Gastrocnemius medialis (tissue), 4 donors: ENCODE results near the gene UBE2S. TPM values are rescaled to one million over a fixed set of nuclear protein-coding genes. Genes with fewer than 3 reads are reported as not detected.

ENCODE experiments used
- ATAC-seq, 2 donors: fragments of 150-250 bp; one replicate each; pipeline ENCODE4 v1.9.1; 2016
- DNase-seq, 2 donors: peaks; one replicate each; pipeline ENCODE4 v3.0.0-alpha.2; 2019
- H3K27ac ChIP-seq, 4 donors: fragments of 200-600 bp; sonication (generic); 1 replicate in 1 of 4; 2 replicates in 3 of 4; pipeline ENCODE4 v1.5.1; 2016 to 2018; ENCODE audit warnings: mild to moderate bottlenecking in 2 of 4, moderate library complexity in 1 of 4
- H3K27me3 ChIP-seq, 3 donors: fragments of 200-600 bp; sonication (generic) in 2 of 3; 1 replicate in 1 of 3; 2 replicates in 2 of 3; pipeline versions ENCODE4 v1.5.1 to v1.6.0; 2016 to 2019; ENCODE audit warnings: mild to moderate bottlenecking in 1 of 3, moderate library complexity in 1 of 3
- H3K36me3 ChIP-seq, 2 donors: fragments of 200-600 bp; sonication (generic) in 1 of 2; one replicate each; pipeline ENCODE4 v1.5.1; 2017 to 2018
- H3K4me1 ChIP-seq, 2 donors: fragments of 200-600 bp; sonication (generic) in 1 of 2; one replicate each; pipeline ENCODE4 v1.5.1; 2016 to 2017; ENCODE audit warnings: mild to moderate bottlenecking in 2 of 2
- H3K4me3 ChIP-seq, 4 donors: fragments of 200-600 bp; sonication (generic) in 3 of 4; 1 replicate in 1 of 4; 2 replicates in 3 of 4; pipeline ENCODE4 v1.5.1; 2016 to 2019; ENCODE audit warnings: mild to moderate bottlenecking in 2 of 4
- H3K9me3 ChIP-seq, 3 donors: fragments of 200-600 bp; sonication (generic) in 2 of 3; 1 replicate in 1 of 3; 2 replicates in 2 of 3; pipeline ENCODE4 v1.5.1; 2016 to 2019
- CTCF ChIP-seq, 5 experiments: fragments of 450-650 bp in 3 of 5; fragments of 200-600 bp in 2 of 5; sonication (generic) in 2 of 5; IDR thresholded peaks in 4 of 5; conservative IDR thresholded peaks in 1 of 5; 1 replicate in 4 of 5; 2 replicates in 1 of 5; pipeline ENCODE4 v1.5.1; 2016 to 2019; ENCODE audit warnings: antibody characterized with exemption in 5 of 5, mild to moderate bottlenecking in 3 of 5, moderate library complexity in 3 of 5
- POLR2A ChIP-seq, 2 donors: fragments of 450-650 bp; IDR thresholded peaks; one replicate each; pipeline ENCODE4 v1.6.1; 2017; ENCODE audit warnings: antibody characterized with exemption in 2 of 2, mild to moderate bottlenecking in 2 of 2, moderate library complexity in 2 of 2
- in situ Hi-C, 4 donors: fragments of 200-750 bp; cut with MboI; loops; one replicate each; pipeline versions ENCODE4 v1.15.0 to v1.8.0; 2017; ENCODE audit warnings: low sequenced_read_pairs in 4 of 4
- intact Hi-C: fragments of 100-400 bp; cut with DNase I; formaldehyde crosslinking; loops from one replicate; pipeline ENCODE4 v1.15.1; 2023; ENCODE audit warnings: low total_unique reads
- total RNA-seq, 4 donors: library from RNA; depleted of rRNA; stranded (reverse); fragments of >200 nt; gene quantifications; one replicate each; pipeline versions ENCODE4 v1.1.0 to v1.2.3, GENCODE V29; 2016

The UBE2S gene
- total RNA-seq, 4 donors from 2014 or later = 7.7 to 14.6 (median 13.4) TPM

DNA sequence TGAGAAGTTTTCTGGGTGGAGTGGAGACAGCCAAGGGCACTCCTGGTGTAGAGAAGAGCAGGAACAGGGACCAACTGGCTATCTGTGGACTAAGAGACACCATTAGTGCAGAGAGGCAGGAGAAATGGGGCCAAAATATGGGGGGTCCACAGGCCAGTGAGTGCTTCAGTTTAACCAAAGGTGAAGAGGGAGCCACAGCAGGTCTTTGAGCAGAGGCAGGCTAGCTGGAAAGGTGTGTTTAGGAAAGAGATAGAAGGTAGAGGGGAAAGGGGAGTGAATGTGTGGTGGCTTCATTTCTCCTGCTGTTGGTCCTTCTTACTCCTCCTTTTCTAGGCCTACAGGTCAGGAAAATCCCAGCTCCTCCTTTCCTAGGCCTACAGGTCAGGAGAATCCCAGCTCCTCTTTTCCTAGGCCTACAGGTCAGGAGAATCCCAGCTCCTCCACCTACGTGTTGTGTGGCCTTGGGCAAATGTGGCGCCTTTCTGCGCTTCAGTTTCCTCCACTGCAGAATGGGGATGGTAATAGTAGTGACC lies 25.0 kb downstream of the UBE2S start:
- in situ Hi-C loops (no loop called here), intact Hi-C loops (loop anchor here (10.0 kb wide), 1 partner anchor 268 kb away; the partner anchor contains the start of gene PPP1R12C)
- DNase-seq (no peak), ATAC-seq (no peak)
- peaks cover 25 to 26% of the 10 kb centered on the region in 2 donors for H3K4me1 ChIP-seq
- H3K27me3 ChIP-seq = peaks cover 4 to 6% (median 6%) of the 10 kb centered on the region in 3 donors
- no peaks in the 10 kb centered on the region for H3K9me3 ChIP-seq
- TF ChIP-seq CTCF (IDR thresholded peaks at IDR 0.05 in 4 of 5, conservative IDR thresholded peaks at IDR 0.05 in 1 of 5) (no peak), POLR2A (IDR thresholded peaks at IDR 0.05) (no peak)
- no peak overlapping the region for H3K4me3 ChIP-seq
- H3K27ac ChIP-seq = no peak overlapping the region
- peaks cover 0 to 4% of the 10 kb centered on the region in 2 donors for H3K36me3 ChIP-seq

- DNase-seq = no peak
- TF ChIP-seq CTCF (IDR thresholded peaks at IDR 0.05 in 4 of 5, conservative IDR thresholded peaks at IDR 0.05 in 1 of 5) (no peak), POLR2A (IDR thresholded peaks at IDR 0.05) (no peak)
- no peak for ATAC-seq
- H3K9me3 ChIP-seq = no peaks in the 10 kb centered on the region
- H3K4me1 ChIP-seq = peaks cover 19 to 22% of the 10 kb centered on the region in 2 donors
- H3K27ac ChIP-seq = no peak overlapping the region
- H3K36me3 ChIP-seq = no peaks in the 10 kb centered on the region
- intact Hi-C loops = loop anchor here (10.0 kb wide), 1 partner anchor 267 kb away; the partner anchor contains the start of gene PPP1R12C
- peaks cover 7 to 11% (median 11%) of the 10 kb centered on the region in 3 donors for H3K27me3 ChIP-seq
- in situ Hi-C loops = no loop called here
- no peak overlapping the region for H3K4me3 ChIP-seq
Observed at GRCh38 chr19:55382013-55382412, 25.6 kb downstream of the UBE2S start.

DNA sequence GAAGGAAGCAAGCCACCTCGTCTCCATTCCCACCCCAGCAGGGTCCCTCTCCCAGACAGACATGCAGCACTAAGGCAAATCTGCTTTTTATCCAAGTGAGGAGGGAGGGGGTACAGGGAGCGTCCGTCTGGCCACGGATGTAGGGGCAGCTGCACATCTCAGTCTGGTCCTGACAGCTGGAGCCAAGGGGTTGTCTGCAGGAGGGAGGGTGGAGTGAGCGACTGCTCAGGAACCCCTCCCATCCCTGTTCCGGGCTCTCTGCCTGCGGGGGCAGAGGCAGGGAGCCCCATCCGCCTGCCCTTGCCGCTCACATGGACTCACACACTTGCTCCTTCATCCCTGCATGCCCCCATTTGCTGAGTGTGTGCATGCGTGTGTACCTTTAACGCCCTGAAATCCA lies 28.4 kb downstream of the UBE2S start:
- in situ Hi-C loops = loop anchor here in 1 of 4 donors (10.0 kb wide), 1 partner anchor 286 kb away; no protein-coding TSS in a partner anchor
- Histone ChIP-seq H3K9me3 (no peaks in the 10 kb centered on the region), H3K27ac (no peak overlapping the region), H3K27me3 (peaks cover 32 to 38% (median 35%) of the 10 kb centered on the region in 3 donors), H3K36me3 (no peaks in the 10 kb centered on the region), H3K4me1 (peaks cover 4 to 5% of the 10 kb centered on the region in 2 donors), H3K4me3 (no peak overlapping the region)
- intact Hi-C loops = no loop called here
- DNase-seq (no peak), ATAC-seq (no peak)
- no peak for TF ChIP-seq CTCF (IDR thresholded peaks at IDR 0.05 in 4 of 5, conservative IDR thresholded peaks at IDR 0.05 in 1 of 5)
- no peak for TF ChIP-seq POLR2A (IDR thresholded peaks at IDR 0.05)

- in situ Hi-C loops = loop anchor here in 1 of 4 donors (10.0 kb wide), 1 partner anchor 287 kb away; no protein-coding TSS in a partner anchor
- DNase-seq (no peak), ATAC-seq (no peak)
- Histone ChIP-seq H3K4me3 (no peak overlapping the region), H3K27ac (no peak overlapping the region), H3K27me3 (peaks cover 40 to 54% (median 51%) of the 10 kb centered on the region in 3 donors), H3K4me1 (no peaks in the 10 kb centered on the region), H3K36me3 (no peaks in the 10 kb centered on the region), H3K9me3 (no peaks in the 10 kb centered on the region)
- intact Hi-C loops = no loop called here
- TF ChIP-seq POLR2A (IDR thresholded peaks at IDR 0.05) = no peak
- no peak for TF ChIP-seq CTCF (IDR thresholded peaks at IDR 0.05 in 4 of 5, conservative IDR thresholded peaks at IDR 0.05 in 1 of 5)
Observed at GRCh38 chr19:55377356-55378131, 30.0 kb downstream of the UBE2S start.
